GM12878 (cell line): ENCODE results near the gene TCP11. TPM values are rescaled to one million over a fixed set of nuclear protein-coding genes. Genes with fewer than 3 reads are reported as not detected.

Experiments
- BACH1 ChIP-seq: fragments of 450-650 bp; IDR thresholded peaks from 2 replicates; pipeline ENCODE4 v1.6.1; 2017; ENCODE audit warnings: mild to moderate bottlenecking, borderline replicate concordance
- CREB1 ChIP-seq: IDR thresholded peaks from 2 replicates; pipeline ENCODE4 v1.6.1; 2012; ENCODE audit warnings: low read depth, mild to moderate bottlenecking, inconsistent platforms
- CREM ChIP-seq: IDR thresholded peaks from 2 replicates; pipeline ENCODE4 v1.6.1; 2014; ENCODE audit warnings: antibody characterized with exemption, low read depth
- DPF2 ChIP-seq: fragments of 450-650 bp; IDR thresholded peaks from 2 replicates; pipeline ENCODE4 v1.6.1; 2017; ENCODE audit warnings: mild to moderate bottlenecking
- E4F1 ChIP-seq: fragments of 450-650 bp; IDR thresholded peaks from 2 replicates; pipeline ENCODE4 v1.6.1; 2018; ENCODE audit warnings: borderline replicate concordance, mild to moderate bottlenecking; ENCODE audit not compliant: partially characterized antibody
- EED ChIP-seq: sonication (generic); IDR thresholded peaks from 2 replicates; pipeline ENCODE4 v1.6.1; 2016; ENCODE audit warnings: antibody characterized with exemption, low read depth
- EGR1 ChIP-seq, 2 experiments: IDR thresholded peaks; 1 replicate in 1 of 2; 2 replicates in 1 of 2; pipeline ENCODE4 v1.6.1; 2011 to 2012; ENCODE audit warnings: low read depth in 2 of 2, low read length in 2 of 2, borderline replicate concordance in 1 of 2, mild to moderate bottlenecking in 1 of 2, moderate library complexity in 1 of 2
- GABPA ChIP-seq: IDR thresholded peaks from 2 replicates; pipeline ENCODE4 v1.6.1; 2014; ENCODE audit warnings: antibody characterized with exemption, low read depth, mild to moderate bottlenecking, inconsistent platforms
- JUNB ChIP-seq: IDR thresholded peaks from 2 replicates; pipeline ENCODE4 v1.6.1; 2016; ENCODE audit warnings: antibody characterized with exemption, mild to moderate bottlenecking
- MEF2A ChIP-seq: IDR thresholded peaks from 2 replicates; pipeline ENCODE4 v1.6.1; 2011; ENCODE audit warnings: low read depth, mild to moderate bottlenecking, low read length, moderate library complexity; ENCODE audit not compliant: insufficient read depth
- MTA3 ChIP-seq: IDR thresholded peaks from 2 replicates; pipeline ENCODE4 v1.6.1; 2012; ENCODE audit warnings: low read length, inconsistent platforms, borderline replicate concordance
- NBN ChIP-seq: fragments of 450-650 bp; IDR thresholded peaks from 2 replicates; pipeline ENCODE4 v1.6.1; 2016
- SUPT20H ChIP-seq: IDR thresholded peaks from 2 replicates; pipeline ENCODE4 v1.6.1; 2011; ENCODE audit warnings: low read depth, mild to moderate bottlenecking, low read length, moderate library complexity, borderline replicate concordance; ENCODE audit not compliant: control insufficient read depth
- TCF12 ChIP-seq: IDR thresholded peaks from 2 replicates; pipeline ENCODE4 v1.6.1; 2011; ENCODE audit warnings: low read depth, mild to moderate bottlenecking, low read length
- ZBTB4 ChIP-seq: fragments of 450-650 bp; formaldehyde crosslinking; IDR thresholded peaks from 2 replicates; pipeline ENCODE4 v1.4.0; 2022; ENCODE audit warnings: mild to moderate bottlenecking, moderate library complexity
- ZBTB40 ChIP-seq: fragments of 450-650 bp; IDR thresholded peaks from 2 replicates; pipeline ENCODE4 v1.6.1; 2016; ENCODE audit warnings: mild to moderate bottlenecking, moderate library complexity, borderline replicate concordance
- ZNF592 ChIP-seq: fragments of 450-650 bp; IDR thresholded peaks from 2 replicates; pipeline ENCODE4 v1.6.1; 2017; ENCODE audit warnings: mild to moderate bottlenecking, moderate library complexity
- polyA plus RNA-seq, 11 experiments: library from polyadenylated mRNA; depleted of rRNA in 4 of 11; unstranded in 6 of 11; stranded (reverse) in 5 of 11; fragments of >200 nt; fragmentation: Nextera tagmentation in 4 of 11; fragmentation: Illumina TruSeq in 1 of 11; extraction: Ambion mirVana in 4 of 11; extraction: Trizol in 1 of 11; gene quantifications; 1 replicate in 1 of 11; 2 replicates in 10 of 11; pipeline versions ENCODE4 v1.2.1 to v1.2.3, GENCODE V29; 2011 to 2016; ENCODE audit warnings: inconsistent platforms in 2 of 11, missing spikeins in 2 of 11, low read depth in 1 of 11
- total RNA-seq, 4 experiments: library from RNA; depleted of rRNA in 3 of 4; stranded (reverse); fragments of >200 nt in 3 of 4; fragmentation: Illumina TruSeq in 1 of 4; extraction: Trizol in 1 of 4; gene quantifications; 2 replicates each; pipeline versions ENCODE4 v1.2.1 to v1.2.3, GENCODE V29; 2013 to 2021

The TCP11 gene
- total and polyA plus RNA-seq, 10 of the 15 experiments (the other 5 are each of a cell fraction or from before 2014, with no cell fraction given): not detected

GRCh38 chr6:35165630-35166071 is 24.5 kb upstream of the TCP11 start (continued):
- TF ChIP-seq ZNF592 (no peak), ZBTB40 (no peak), BACH1 (no peak), JUNB (no peak), GABPA (no peak), ZBTB4 (CRISPR knock-in tag) (no peak), MEF2A (0 out of 2 replicates have a peak, but pooled peaks have one; percentile 9), CREM (peak; percentile 27; the same call in 1 of the 2 replicates), CREB1 (peak; percentile 80), EGR1 (IDR thresholded peaks at IDR 0.05; ENCODE audit: borderline replicate concordance in 1 of 2, low read depth in 2 of 2, low read length in 2 of 2) (no peak), NBN (no peak), E4F1 (no peak), EED (no peak), SUPT20H (no peak), DPF2 (no peak), MTA3 (no peak), TCF12 (no peak)
